ENCODE measurements around the gene SPCS1.

The SPCS1 gene

GRCh38 chr3:52722491-52722890 lies 16.6 kb downstream of the SPCS1 start:
- no peak for TF ChIP-seq FOXM1 (IDR thresholded peaks at IDR 0.05; ENCODE audit: borderline replicate concordance, low read depth)
- TF ChIP-seq TCF12 (IDR thresholded peaks at IDR 0.05; ENCODE audit: low read depth), result no peak
- no peak for TF ChIP-seq CEBPB (IDR thresholded peaks at IDR 0.05)
- no peak for TF ChIP-seq ZBTB7A (IDR thresholded peaks at IDR 0.05; ENCODE audit: low read depth)
- no peak for TF ChIP-seq NFIC (IDR thresholded peaks at IDR 0.05)
- TF ChIP-seq RAD21 (IDR thresholded peaks at IDR 0.05; ENCODE audit: low read depth), result no peak
- no peak for TF ChIP-seq USF1 (IDR thresholded peaks at IDR 0.05)
- TF ChIP-seq REST (IDR thresholded peaks at IDR 0.05; ENCODE audit: low read depth), result no peak

- TF ChIP-seq EGR1 (IDR thresholded peaks at IDR 0.05) (no peak), TEAD4 (IDR thresholded peaks at IDR 0.05) (no peak), ZBTB7A (IDR thresholded peaks at IDR 0.05; ENCODE audit: low read depth) (no peak), FOXM1 (IDR thresholded peaks at IDR 0.05; ENCODE audit: borderline replicate concordance, low read depth) (no peak), TAF1 (IDR thresholded peaks at IDR 0.05; ENCODE audit: low read depth) (no peak), USF1 (IDR thresholded peaks at IDR 0.05) (no peak), YY1 (IDR thresholded peaks at IDR 0.05; ENCODE audit: low read depth) (no peak), CEBPB (IDR thresholded peaks at IDR 0.05) (no peak), TCF12 (IDR thresholded peaks at IDR 0.05; ENCODE audit: low read depth) (no peak), NFIC (IDR thresholded peaks at IDR 0.05) (no peak), MAX (IDR thresholded peaks at IDR 0.05) (no peak), RAD21 (IDR thresholded peaks at IDR 0.05; ENCODE audit: low read depth) (no peak), REST (IDR thresholded peaks at IDR 0.05; ENCODE audit: low read depth) (no peak), EP300 (IDR thresholded peaks at IDR 0.05; ENCODE audit: borderline replicate concordance) (no peak), CREB1 (IDR thresholded peaks at IDR 0.05; ENCODE audit: low read depth) (no peak)
These were observed 18.0 kb downstream of the SPCS1 start for GRCh38 chr3:52723935-52724334.

- no peak for TF ChIP-seq RAD21 (IDR thresholded peaks at IDR 0.05; ENCODE audit: low read depth)
- TF ChIP-seq CREB1 (IDR thresholded peaks at IDR 0.05; ENCODE audit: low read depth), result no peak
- no peak for TF ChIP-seq MAX (IDR thresholded peaks at IDR 0.05)
- TF ChIP-seq TCF12 (IDR thresholded peaks at IDR 0.05; ENCODE audit: low read depth), result no peak
- no peak for TF ChIP-seq FOXM1 (IDR thresholded peaks at IDR 0.05; ENCODE audit: borderline replicate concordance, low read depth)
- no peak for TF ChIP-seq EGR1 (IDR thresholded peaks at IDR 0.05)
- TF ChIP-seq TEAD4 (IDR thresholded peaks at IDR 0.05), result no peak
- no peak for TF ChIP-seq ZBTB7A (IDR thresholded peaks at IDR 0.05; ENCODE audit: low read depth)
- no peak for TF ChIP-seq CEBPB (IDR thresholded peaks at IDR 0.05)
- TF ChIP-seq EP300 (IDR thresholded peaks at IDR 0.05; ENCODE audit: borderline replicate concordance), result no peak
These were observed 18.6 kb downstream of the SPCS1 start for GRCh38 chr3:52724511-52724910.

- TF ChIP-seq USF1 (IDR thresholded peaks at IDR 0.05) (no peak), EGR1 (IDR thresholded peaks at IDR 0.05) (no peak), MAX (IDR thresholded peaks at IDR 0.05) (no peak), TCF12 (IDR thresholded peaks at IDR 0.05; ENCODE audit: low read depth) (no peak), TAF1 (IDR thresholded peaks at IDR 0.05; ENCODE audit: low read depth) (no peak), CREB1 (IDR thresholded peaks at IDR 0.05; ENCODE audit: low read depth) (no peak), TEAD4 (IDR thresholded peaks at IDR 0.05) (no peak)
These were observed 24.8 kb downstream of the SPCS1 start for GRCh38 chr3:52730681-52731080.

GRCh38 chr3:52731590-52731989 lies 25.7 kb downstream of the SPCS1 start:
- TF ChIP-seq REST (IDR thresholded peaks at IDR 0.05; ENCODE audit: low read depth) (no peak), RAD21 (IDR thresholded peaks at IDR 0.05; ENCODE audit: low read depth) (no peak), TAF1 (IDR thresholded peaks at IDR 0.05; ENCODE audit: low read depth) (no peak), EP300 (IDR thresholded peaks at IDR 0.05; ENCODE audit: borderline replicate concordance) (no peak), CEBPB (IDR thresholded peaks at IDR 0.05) (no peak)

Measured in Ishikawa (cell line).